GM19463 (cell line): Measurements from ENCODE around the gene CGNL1.

ENCODE experiments used
- ATAC-seq: cut with Tn5 transposase; IDR thresholded peaks from one replicate; pipeline ENCODE4 v1.9.1; 2021; ENCODE audit warnings: mild to moderate bottlenecking, moderate library complexity; ENCODE audit not compliant: unreplicated experiment

CGNL1 gene

GRCh38 chr15:57375827-57376695 lies at the start of gene CGNL1:
TSS of gene CGNL1 (plus strand) at chr15:57376505. CDS start at chr15:57438000, 61,495 bp downstream.
- ATAC-seq, result no peak

DNA sequence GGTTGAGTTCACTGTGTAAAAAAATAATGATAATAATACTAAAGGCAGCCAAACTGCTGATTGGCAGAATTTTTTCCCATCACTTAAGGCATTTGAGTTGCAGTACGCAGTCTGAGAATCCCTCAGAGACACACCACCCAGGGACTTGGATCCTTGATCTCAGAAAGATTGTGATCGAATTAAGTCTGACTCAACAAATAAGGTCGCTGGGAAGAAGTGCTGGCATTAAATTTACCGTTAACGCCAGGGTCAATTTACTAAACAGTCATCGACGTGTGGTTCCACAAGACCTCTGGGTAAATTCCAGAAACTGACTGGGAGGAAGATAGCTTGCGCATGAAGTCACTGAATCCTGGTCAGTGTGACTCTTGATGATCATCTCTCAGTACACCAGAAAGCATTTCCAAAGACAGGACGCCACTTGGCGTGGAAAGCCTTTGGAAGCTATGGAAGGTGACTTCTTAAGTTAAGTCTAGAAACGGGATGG lies 48.3 kb upstream of the CGNL1 start:
- no peak for ATAC-seq

- no peak for ATAC-seq
Observed at GRCh38 chr15:57328479-57328878, 47.8 kb upstream of the CGNL1 start.

- ATAC-seq, result no peak
Observed at GRCh38 chr15:57328897-57329296, 47.4 kb upstream of the CGNL1 start.

- no peak for ATAC-seq
Observed at GRCh38 chr15:57329582-57330367, 46.5 kb upstream of the CGNL1 start.

DNA sequence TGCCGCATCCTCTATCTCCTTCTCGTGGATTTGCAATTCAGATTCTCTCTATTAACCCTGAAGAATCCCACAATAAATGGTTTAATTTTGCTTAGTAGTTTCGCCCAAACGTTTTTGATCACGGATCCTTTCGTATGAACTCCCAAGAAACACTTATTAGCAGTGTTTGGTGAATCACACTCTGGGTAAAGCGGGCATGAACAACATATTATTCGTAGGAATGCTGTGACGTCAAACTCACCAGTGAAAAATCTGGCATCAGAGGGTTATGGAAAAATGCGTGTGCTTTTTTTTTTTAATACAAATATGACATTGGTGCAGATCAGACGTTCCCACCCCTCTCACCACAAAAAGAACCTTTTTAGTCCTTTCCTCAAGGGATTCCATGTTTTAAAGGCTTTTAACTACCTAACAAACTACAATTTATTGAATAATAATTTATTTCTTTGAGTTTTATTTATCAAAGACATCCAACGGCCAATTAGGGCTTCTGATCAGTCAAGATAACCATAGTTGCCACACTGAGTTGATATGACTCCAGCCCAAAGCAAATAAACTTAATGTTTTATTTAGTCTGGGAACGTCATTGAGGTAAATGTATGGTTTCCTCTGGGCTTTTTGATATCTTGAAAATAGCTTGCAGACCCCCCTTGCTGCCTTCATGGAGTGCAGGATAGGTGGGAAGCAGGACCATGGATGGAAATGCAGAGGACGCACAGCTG lies 45.5 kb upstream of the CGNL1 start:
- ATAC-seq, result no peak

- no peak for ATAC-seq
Observed at GRCh38 chr15:57332326-57332725, 44.0 kb upstream of the CGNL1 start.

DNA sequence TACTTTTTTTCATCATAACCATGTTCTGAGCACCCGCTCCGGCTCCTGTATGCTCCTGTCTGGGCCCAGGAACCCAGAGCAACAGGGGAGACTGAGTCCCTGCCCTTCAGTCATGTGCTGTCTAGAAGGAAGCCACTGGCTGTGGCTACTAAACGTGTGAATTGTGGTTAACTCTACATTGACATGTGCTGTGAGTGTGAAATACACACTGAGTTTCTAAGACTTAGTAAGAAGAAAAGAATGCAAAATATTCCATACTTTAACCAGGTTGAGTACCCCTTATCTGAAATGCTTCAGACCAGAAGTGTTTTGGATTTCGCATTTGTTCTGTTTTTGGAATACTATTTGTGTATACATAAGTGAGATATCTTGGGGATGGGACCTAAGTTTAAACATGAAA lies 42.8 kb upstream of the CGNL1 start:
- no peak for ATAC-seq

GRCh38 chr15:57334257-57334656 lies 42.0 kb upstream of the CGNL1 start:
- no peak for ATAC-seq

DNA sequence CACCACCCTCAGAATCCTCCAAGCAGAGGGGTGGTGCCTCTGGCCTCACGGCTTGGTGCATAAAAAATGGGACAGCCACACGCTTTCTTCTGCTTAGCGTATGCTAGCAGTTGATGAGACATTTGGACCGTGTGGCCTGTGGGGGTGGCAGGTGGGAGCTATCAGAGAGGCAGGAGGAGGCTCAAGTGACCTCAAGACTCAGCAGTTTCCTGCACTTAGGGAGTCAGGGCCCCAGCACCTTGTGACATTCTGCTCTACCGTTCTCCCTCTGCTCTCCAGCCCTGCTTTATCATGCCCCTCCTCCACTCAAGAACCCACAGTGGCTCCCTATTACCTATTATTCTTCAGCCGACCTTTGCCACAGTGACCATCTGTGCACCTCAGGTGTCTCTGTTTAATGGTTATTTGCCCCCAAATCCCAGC lies 41.0 kb upstream of the CGNL1 start:
- no peak for ATAC-seq

- no peak for ATAC-seq
Observed at GRCh38 chr15:57335719-57336118, 40.6 kb upstream of the CGNL1 start.

GRCh38 chr15:57337868-57338411 lies 38.4 kb upstream of the CGNL1 start:
- ATAC-seq, result no peak

GRCh38 chr15:57339321-57339720 lies 37.0 kb upstream of the CGNL1 start:
- ATAC-seq, result no peak

- no peak for ATAC-seq
Observed at GRCh38 chr15:57340682-57341259, 35.5 kb upstream of the CGNL1 start.

DNA sequence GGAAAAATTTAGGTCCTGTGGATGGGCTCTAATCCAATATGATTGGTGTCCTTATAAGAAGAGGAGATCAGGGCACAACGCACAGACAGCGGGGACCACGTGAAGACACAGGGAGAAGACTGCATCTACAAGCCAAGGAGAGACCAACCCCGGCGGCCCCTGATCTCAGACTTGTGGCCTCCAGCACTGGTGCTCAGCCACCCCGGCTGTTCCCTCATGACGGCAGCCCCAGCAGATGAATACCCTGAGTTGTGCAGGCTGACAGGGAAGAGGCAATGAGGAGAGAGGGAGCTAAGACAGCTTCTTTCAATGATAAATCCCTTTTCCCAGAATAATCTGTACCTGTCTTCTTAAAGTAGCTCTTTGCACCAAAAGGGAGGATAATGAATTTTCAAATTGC lies 33.3 kb upstream of the CGNL1 start:
- no peak for ATAC-seq

DNA sequence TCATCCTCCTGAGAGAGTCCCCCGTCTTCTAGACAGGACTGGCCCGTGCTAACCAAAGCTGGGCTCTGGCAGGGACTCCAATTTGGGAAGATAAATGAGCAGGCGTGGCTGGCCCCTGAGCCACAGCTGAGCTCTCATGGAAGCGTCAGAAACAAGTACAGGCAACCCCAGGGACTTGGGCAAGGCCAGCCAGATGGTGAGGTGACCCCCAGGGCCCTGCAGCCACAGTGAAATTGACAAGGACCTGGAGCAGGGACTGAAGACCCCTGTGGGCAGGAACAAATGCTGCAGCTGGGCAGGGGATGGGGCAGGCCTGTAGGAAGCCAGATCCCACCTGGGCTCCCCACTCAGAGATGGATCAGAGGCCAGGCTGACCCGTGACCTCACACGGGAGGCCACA lies 32.8 kb upstream of the CGNL1 start:
- no peak for ATAC-seq

- ATAC-seq, result no peak
Observed at GRCh38 chr15:57344282-57344681, 32.0 kb upstream of the CGNL1 start.

GRCh38 chr15:57345584-57345983 lies 30.7 kb upstream of the CGNL1 start:
- ATAC-seq, result no peak

GRCh38 chr15:57348081-57348480 lies 28.2 kb upstream of the CGNL1 start:
- no peak for ATAC-seq

- ATAC-seq, result no peak
Observed at GRCh38 chr15:57352535-57353316, 23.6 kb upstream of the CGNL1 start.
